ENCODE data around the gene RNF40.
A peak's percentile ranks its signal among the peaks of the same experiment; 100 is the strongest.

Gene RNF40

DNA sequence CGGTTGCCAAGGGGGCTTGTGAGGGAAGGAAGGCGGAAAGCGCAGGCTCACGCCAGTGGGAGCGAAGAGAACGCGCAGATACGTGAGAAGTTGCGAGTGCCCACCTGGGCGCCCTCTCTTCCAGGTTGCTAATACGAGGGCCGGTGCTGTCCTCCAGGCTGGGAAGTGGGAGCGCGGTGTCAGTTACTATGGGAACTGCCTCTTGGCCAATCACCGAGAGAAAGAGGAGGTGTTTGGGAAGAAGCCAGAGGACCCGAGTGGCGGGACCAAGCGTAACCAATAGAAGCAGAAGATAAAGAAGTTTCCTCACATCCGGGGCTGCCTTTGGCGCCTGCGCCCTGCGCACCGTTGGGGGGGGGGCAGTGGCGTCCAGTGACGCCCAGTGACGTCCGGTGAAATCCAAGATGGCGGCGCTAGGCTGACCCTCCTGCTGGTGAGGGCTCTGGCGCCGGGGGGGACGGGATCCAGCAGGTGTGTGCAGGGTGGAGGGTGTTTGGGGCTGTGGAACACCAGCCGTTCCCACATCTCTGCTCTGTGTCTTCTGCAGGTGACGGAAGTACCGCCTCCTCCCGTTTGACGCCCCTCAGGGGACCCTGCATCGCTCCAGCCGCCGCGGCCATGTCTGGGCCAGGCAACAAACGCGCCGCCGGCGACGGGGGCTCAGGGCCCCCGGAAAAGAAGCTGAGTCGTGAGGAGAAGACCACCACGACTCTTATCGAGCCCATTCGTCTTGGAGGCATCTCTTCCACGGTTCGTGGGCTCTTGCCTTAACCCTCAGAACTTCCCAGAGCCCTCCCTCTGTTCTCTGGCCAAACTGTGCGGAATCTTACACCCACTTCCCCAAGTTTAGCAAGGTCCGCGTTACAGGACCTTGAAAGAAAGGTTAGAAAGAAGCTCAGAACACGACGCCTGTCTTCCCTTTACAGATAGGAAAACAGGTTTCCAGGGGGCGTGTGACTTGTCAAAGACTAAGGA lies at the start of gene RNF40, which contains the start of gene CFAP119:
Gene RNF40, plus strand, starts transcription at position 395 of the 975 bp plus-strand sequence. Its CDS starts 224 bp downstream, at position 619.
Gene CFAP119, minus strand, starts transcription at position 135 of the 975 bp plus-strand sequence. CDS start 314 bp downstream, outside the sequence.
- peak; percentile 99 for DNase-seq

DNA sequence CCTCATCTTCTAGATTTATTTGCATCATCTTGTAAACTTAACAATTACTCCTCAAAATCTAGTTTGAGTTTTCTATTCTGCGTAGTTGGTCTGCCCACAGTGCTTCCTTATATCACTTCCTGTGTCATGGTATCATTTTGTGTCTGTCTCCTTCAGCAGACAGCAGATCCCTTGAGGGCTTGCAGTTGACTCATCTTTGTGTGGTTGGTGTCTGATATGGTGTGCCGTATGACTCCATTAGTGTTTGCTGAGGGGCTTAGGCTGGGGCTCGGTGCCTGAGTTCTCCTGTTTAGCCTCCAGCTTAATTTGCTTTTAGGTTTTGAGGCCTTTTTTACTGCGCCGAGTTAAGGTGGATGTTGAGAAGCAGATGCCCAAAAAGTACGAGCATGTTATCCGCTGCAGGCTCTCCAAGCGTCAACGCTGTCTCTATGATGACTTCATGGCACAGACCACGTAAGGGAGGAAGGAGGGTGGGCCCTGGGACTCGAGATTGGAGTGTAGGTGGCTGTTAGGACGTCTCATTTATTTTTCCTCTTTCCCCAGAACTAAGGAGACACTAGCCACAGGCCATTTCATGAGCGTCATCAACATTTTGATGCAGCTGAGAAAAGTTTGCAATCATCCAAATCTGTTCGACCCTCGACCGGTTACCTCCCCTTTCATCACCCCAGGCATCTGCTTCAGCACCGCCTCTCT lies 46.2 kb upstream of the RNF40 start:
- DNase-seq: no peak

- no peak for DNase-seq
Observed at GRCh38 chr16:30720086-30720485, 42.0 kb upstream of the RNF40 start.

DNA sequence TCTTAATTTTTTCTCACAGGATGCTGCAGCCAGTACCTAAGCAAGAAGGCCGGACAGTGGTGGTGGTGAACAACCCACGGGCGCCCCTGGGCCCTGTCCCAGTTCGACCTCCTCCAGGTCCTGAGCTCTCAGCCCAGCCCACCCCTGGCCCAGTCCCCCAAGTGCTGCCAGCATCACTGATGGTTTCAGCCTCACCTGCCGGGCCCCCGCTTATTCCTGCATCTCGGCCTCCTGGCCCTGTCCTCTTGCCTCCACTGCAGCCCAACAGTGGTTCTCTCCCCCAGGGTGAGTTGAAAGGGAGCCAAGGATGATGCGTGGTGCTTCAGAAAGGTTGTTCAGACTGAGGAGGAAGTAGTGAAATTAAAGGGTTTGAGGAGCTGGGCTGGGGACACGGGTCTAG lies 41.4 kb upstream of the RNF40 start:
- no peak for DNase-seq

GRCh38 chr16:30721167-30721566 lies 41.0 kb upstream of the RNF40 start:
- no peak for DNase-seq

- DNase-seq: no peak
Observed at GRCh38 chr16:30721606-30722005, 40.5 kb upstream of the RNF40 start.

GRCh38 chr16:30722443-30722842 lies 39.7 kb upstream of the RNF40 start:
- peak in 1 of 2 experiments; percentile 8 for DNase-seq

DNA sequence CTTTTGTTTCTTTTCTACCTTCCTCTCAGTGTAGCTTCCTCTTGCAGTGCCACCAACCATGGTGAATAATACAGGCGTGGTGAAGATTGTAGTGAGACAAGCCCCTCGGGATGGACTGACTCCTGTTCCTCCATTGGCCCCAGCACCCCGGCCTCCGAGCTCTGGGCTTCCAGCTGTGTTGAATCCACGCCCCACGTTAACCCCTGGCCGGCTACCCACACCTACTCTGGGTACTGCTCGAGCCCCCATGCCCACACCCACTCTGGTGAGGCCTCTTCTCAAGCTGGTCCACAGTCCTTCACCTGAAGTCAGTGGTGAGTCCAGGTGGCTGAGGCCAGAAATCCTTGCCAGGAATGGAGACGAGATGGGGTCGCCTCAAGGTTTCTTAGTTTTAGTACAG lies 39.2 kb upstream of the RNF40 start:
- no peak for DNase-seq

DNA sequence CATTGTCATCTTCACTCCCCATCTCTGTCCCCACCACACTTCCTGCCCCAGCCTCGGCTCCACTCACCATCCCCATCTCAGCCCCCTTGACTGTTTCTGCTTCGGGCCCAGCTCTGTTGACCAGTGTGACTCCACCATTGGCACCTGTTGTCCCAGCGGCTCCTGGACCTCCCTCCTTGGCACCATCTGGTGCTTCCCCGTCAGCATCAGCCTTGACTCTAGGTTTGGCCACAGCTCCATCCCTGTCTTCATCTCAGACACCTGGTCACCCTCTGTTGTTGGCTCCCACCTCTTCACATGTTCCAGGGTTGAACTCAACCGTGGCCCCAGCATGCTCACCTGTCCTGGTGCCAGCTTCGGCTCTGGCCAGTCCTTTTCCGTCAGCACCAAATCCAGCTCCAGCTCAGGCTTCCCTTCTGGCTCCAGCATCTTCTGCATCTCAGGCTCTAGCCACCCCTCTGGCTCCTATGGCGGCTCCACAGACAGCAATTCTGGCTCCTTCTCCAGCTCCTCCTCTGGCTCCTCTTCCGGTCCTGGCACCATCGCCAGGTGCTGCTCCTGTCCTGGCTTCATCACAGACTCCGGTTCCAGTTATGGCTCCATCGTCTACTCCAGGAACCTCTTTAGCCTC lies 38.3 kb upstream of the RNF40 start:
- DNase-seq: no peak

- DNase-seq: no peak
Observed at GRCh38 chr16:30724641-30725417, 37.3 kb upstream of the RNF40 start.

GRCh38 chr16:30725418-30725792 lies 36.7 kb upstream of the RNF40 start:
- DNase-seq: no peak

- DNase-seq: no peak
Observed at GRCh38 chr16:30728321-30728720, 33.8 kb upstream of the RNF40 start.

- no peak for DNase-seq
Observed at GRCh38 chr16:30728899-30729672, 33.0 kb upstream of the RNF40 start.

GRCh38 chr16:30731411-30731810 lies 30.7 kb upstream of the RNF40 start:
- no peak for DNase-seq

DNA sequence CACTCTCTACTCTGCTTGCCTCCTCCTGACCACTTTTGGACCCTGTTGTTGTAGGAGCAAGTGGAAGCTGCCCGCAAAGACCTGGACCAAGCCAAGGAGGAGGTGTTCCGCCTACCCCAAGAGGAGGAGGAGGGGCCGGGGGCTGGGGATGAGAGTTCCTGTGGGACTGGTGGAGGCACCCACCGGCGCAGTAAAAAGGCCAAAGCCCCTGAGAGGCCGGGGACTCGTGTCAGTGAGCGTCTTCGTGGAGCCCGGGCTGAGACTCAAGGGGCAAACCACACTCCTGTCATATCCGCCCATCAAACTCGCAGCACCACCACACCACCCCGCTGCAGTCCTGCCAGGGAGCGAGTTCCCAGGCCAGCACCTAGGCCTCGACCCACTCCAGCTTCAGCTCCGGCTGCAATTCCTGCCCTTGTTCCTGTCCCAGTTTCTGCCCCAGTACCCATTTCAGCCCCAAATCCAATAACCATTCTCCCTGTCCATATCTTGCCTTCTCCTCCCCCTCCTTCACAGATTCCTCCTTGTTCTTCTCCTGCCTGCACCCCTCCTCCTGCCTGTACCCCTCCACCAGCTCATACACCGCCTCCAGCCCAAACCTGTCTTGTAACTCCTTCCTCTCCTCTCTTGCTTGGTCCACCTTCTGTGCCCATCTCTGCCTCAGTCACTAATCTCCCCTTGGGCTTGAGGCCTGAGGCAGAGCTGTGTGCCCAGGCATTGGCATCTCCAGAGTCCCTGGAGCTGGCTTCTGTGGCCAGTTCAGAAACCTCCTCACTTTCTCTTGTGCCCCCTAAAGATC lies 24.9 kb upstream of the RNF40 start:
- no peak for DNase-seq

DNA sequence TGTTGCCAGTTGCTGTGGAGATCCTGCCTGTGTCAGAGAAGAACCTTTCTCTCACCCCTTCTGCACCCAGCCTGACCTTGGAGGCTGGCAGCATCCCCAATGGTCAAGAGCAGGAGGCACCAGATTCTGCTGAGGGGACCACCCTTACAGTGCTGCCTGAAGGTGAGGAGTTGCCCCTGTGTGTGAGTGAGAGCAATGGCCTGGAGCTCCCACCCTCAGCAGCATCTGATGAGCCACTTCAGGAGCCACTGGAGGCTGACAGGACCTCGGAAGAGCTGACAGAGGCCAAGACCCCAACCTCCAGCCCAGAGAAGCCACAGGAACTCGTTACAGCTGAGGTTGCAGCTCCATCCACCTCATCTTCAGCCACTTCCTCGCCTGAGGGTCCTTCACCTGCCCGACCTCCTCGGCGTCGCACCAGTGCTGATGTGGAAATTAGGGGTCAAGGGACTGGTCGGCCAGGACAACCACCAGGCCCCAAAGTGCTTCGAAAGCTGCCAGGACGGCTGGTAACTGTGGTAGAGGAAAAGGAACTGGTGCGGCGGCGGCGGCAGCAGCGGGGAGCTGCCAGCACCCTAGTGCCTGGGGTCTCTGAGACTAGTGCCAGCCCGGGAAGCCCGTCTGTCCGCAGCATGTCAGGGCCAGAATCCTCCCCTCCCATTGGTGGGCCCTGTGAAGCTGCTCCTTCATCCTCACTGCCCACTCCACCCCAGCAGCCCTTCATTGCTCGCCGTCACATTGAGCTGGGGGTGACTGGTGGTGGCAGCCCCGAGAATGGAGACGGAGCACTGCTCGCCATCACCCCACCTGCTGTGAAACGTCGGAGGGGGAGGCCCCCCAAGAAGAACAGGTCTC lies 24.1 kb upstream of the RNF40 start:
- DNase-seq: no peak

GRCh38 chr16:30738984-30739951 lies 22.9 kb upstream of the RNF40 start:
- DNase-seq: no peak
